Common myeloid progenitor, CD34-positive (primary cell): ENCODE data around the gene SLC6A2.

Experiments
- CTCF ChIA-PET: fragments of 350-600 bp; sonication (Branson Sonifier 250); formaldehyde crosslinking; loops from one replicate; lab custom pipeline; 2021; ENCODE audit warnings: antibody characterized with exemption; lab: Charles Lee
- POLR2A ChIA-PET: fragments of 350-600 bp; sonication (Branson Sonifier 250); formaldehyde crosslinking; loops from one replicate; lab custom pipeline; 2021; ENCODE audit warnings: antibody characterized with exemption; lab: Charles Lee
- DNase-seq, 3 donors: peaks; one replicate each; pipeline versions ENCODE4 v3.0.0 to v3.0.0-alpha.2; 2013
- H3K27ac ChIP-seq, 2 experiments: 1 replicate in 1 of 2; 2 replicates in 1 of 2; pipeline ENCODE4 v1.7.0; 2013; ENCODE audit warnings: inconsistent platforms in 2 of 2, low read length in 2 of 2, mild to moderate bottlenecking in 2 of 2, low read depth in 1 of 2, moderate library complexity in 1 of 2; ENCODE audit not compliant: severe bottlenecking in 2 of 2, insufficient read depth in 1 of 2, poor library complexity in 1 of 2
- H3K27me3 ChIP-seq, 5 experiments: replicated peaks in 2 of 5; 1 replicate in 3 of 5; 2 replicates in 2 of 5; pipeline versions ENCODE4 v1.6.1 to v1.7.0; 2013; ENCODE audit warnings: low read length in 4 of 5, mild to moderate bottlenecking in 2 of 5, moderate library complexity in 2 of 5, inconsistent platforms in 1 of 5; ENCODE audit not compliant: insufficient read depth in 5 of 5, control insufficient read depth in 4 of 5
- H3K36me3 ChIP-seq, 4 experiments: 1 replicate in 2 of 4; 2 replicates in 2 of 4; pipeline versions ENCODE4 v1.6.1 to v1.7.0; 2013; ENCODE audit warnings: low read length in 3 of 4, control low read depth in 1 of 4, mild to moderate bottlenecking in 1 of 4; ENCODE audit not compliant: control insufficient read depth in 4 of 4, insufficient read depth in 4 of 4
- H3K4me1 ChIP-seq, 4 experiments: 1 replicate in 3 of 4; 2 replicates in 1 of 4; pipeline versions ENCODE4 v1.6.1 to v1.7.1; 2013; ENCODE audit warnings: low read length in 3 of 4, mild to moderate bottlenecking in 3 of 4, control low read depth in 1 of 4, inconsistent platforms in 1 of 4, moderate library complexity in 1 of 4; ENCODE audit not compliant: control insufficient read depth in 4 of 4, insufficient read depth in 4 of 4; ENCODE audit errors: control extremely low read depth in 1 of 4
- H3K4me3 ChIP-seq, 7 experiments: 1 replicate in 4 of 7; 2 replicates in 3 of 7; pipeline versions ENCODE4 v1.5.1 to v1.7.0; 2013; ENCODE audit warnings: mild to moderate bottlenecking in 7 of 7, low read length in 6 of 7, moderate library complexity in 6 of 7, inconsistent platforms in 2 of 7, low read depth in 2 of 7, control low read depth in 1 of 7; ENCODE audit not compliant: insufficient read depth in 4 of 7, control insufficient read depth in 1 of 7; ENCODE audit errors: extremely low read depth in 1 of 7
- H3K9me3 ChIP-seq, 5 experiments: 1 replicate in 4 of 5; 2 replicates in 1 of 5; pipeline versions ENCODE4 v1.6.1 to v1.7.1; 2013; ENCODE audit warnings: low read length in 4 of 5, mild to moderate bottlenecking in 2 of 5, inconsistent platforms in 1 of 5, low read depth in 1 of 5, moderate library complexity in 1 of 5; ENCODE audit not compliant: control insufficient read depth in 4 of 5, insufficient read depth in 2 of 5; ENCODE audit errors: control extremely low read depth in 1 of 5
- WGBS: methylation state at CpG from one replicate; pipeline ENCODE4 v1.1.5; 2013; ENCODE audit not compliant: insufficient coverage; 5-methylcytosine and 5-hydroxymethylcytosine counted together

Gene SLC6A2

DNA sequence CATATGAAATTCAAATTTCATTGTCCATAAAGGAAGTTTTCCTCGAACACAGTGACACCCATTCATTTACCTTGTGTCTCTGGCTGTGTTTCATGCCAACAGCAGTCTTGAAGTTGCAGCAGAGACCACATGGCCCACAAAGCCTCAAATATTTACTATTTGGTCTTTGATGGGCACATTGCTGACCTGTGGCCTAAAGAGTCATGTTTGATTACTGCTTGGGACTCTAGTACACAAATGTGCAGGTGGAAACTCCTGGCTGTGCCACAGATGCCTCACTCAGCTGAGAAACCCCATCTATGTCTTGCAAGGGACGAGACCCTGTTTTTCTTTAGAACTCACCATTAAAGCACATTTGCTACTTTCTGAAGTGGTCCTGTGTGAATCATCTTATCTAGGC is 76.7 kb downstream of the SLC6A2 start:
- H3K27me3 ChIP-seq: peaks cover 0 to 11% (median 1%) of the 10 kb centered on the region in 5 experiments
- ChIA-PET POLR2A (no interaction called here), CTCF (no interaction called here)
- no peaks in the 10 kb centered on the region for H3K36me3 ChIP-seq
- H3K27ac ChIP-seq: no peak overlapping the region
- no peak for DNase-seq
- no peak overlapping the region for H3K4me3 ChIP-seq
- H3K4me1 ChIP-seq: no peaks in the 10 kb centered on the region
- WGBS: no CpG with 5 or more reads among the region's 2 CpGs
- no peaks in the 10 kb centered on the region for H3K9me3 ChIP-seq

DNA sequence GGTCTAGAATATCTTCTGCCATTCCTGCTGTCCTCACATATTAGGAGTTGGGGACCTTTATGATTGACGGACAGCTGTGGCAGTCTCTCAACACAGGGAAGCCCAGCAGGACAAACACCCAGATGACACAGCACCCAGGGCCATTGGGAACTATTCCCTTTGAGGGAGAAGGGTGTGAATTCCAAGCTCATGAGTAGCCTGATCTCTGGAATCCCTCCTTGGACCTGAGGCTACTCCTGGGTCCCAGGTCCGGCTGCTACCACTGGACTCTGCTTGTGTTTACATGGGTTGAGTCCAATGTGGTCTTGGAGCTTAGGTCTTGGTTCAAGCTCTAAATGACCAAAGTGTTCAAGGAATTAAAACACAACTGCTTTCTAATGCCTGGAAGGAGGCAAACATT is 78.9 kb downstream of the SLC6A2 start:
- no peak for DNase-seq
- Histone ChIP-seq H3K9me3 (no peaks in the 10 kb centered on the region), H3K27me3 (peaks cover 0 to 17% (median 10%) of the 10 kb centered on the region in 5 experiments), H3K27ac (no peak overlapping the region), H3K36me3 (no peaks in the 10 kb centered on the region), H3K4me3 (no peak overlapping the region), H3K4me1 (peaks cover 0 to 3% (median 0%) of the 10 kb centered on the region in 4 experiments)
- 80% methylated on average over 1 of the region's 2 CpGs for WGBS
- ChIA-PET CTCF (no interaction called here), POLR2A (no interaction called here)

DNA sequence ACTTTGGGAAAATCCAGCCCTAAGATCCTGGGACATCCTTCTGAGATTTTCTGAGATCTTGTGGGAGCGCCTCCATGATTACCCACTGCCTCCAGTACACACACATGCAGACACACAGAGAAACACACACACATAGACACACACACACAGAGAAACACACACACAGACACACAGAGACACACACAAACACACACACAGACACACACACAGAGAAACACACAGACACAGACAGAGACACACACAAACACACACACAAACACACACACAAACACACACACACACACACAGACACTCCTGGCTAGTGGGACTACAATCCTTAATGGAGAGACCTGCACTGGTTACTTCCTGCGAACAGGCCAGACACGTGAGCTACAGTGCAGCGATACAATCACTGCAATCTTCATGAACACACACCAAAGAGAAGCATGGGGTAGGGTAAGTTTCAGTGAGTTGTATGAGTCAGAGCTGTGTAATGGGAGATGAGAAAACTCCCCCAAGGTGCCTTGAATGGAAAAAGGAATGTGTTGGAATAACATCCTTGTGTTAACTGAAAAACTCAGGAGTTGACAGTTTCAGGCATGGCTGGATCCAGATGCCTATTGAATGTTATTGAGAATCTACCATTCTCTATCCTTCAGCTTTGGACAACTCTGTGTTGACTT is 79.5 kb downstream of the SLC6A2 start:
- CTCF ChIA-PET: no interaction called here
- no peak for DNase-seq
- Histone ChIP-seq H3K4me3 (no peak overlapping the region), H3K9me3 (no peaks in the 10 kb centered on the region), H3K27me3 (peaks cover 1 to 23% (median 11%) of the 10 kb centered on the region in 5 experiments), H3K4me1 (peaks cover 0 to 3% (median 0%) of the 10 kb centered on the region in 4 experiments), H3K27ac (no peak overlapping the region), H3K36me3 (no peaks in the 10 kb centered on the region)
- POLR2A ChIA-PET: no interaction called here
- WGBS: no CpG with 5 or more reads among the region's 4 CpGs

DNA sequence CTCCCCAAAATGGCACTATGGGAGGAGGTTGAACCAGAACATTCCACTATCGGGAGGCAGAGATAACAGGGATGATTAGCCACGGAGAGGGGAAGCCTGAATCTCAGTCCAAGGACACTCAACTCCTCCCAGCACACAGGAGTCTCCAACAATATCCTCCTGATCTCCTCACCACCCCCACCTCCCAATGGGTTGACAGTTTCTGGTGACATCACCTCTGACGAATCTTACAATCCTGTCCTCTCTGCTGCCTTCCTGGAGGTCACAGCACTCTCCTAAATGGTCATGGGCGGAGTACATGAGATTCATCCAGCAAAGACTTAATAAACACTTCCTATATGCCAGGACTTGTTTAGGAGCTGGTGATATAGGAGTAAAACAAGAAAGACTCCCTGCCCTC is 80.9 kb downstream of the SLC6A2 start:
- H3K4me3 ChIP-seq: no peak overlapping the region

DNA sequence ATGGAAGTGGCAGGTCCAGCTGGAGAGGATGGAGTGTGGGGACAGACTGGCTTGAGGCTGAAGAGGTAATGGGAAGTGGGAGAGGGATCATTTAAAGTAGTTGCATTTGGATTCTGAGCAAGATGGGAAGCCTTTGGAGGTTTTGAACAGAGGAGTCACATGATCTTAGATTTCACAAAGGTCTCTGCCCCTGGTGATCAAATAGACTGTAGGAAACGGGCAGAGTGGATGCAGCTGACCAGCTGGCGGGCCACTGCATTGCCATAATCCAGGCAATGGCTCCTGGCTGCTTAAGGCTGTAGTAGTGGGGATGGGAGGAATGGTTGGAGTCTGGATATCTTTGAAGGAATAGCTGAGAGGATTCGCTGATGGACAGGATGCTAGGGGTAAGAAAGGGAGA is 81.5 kb downstream of the SLC6A2 start:
- H3K36me3 ChIP-seq: no peaks in the 10 kb centered on the region
- WGBS: 89% methylated on average over 1 of the region's 3 CpGs
- POLR2A ChIA-PET: no interaction called here
- no peak for DNase-seq
- peaks cover 3 to 37% (median 14%) of the 10 kb centered on the region in 5 experiments for H3K27me3 ChIP-seq
- no peak overlapping the region for H3K4me3 ChIP-seq
- no peaks in the 10 kb centered on the region for H3K9me3 ChIP-seq
- H3K27ac ChIP-seq: no peak overlapping the region
- CTCF ChIA-PET: no interaction called here
- peaks cover 0 to 3% (median 0%) of the 10 kb centered on the region in 4 experiments for H3K4me1 ChIP-seq

More for the DNA sequence above, 80.9 kb downstream of the SLC6A2 start:
- DNase-seq: no peak
- ChIA-PET POLR2A (no interaction called here), CTCF (no interaction called here)
- 82% methylated on average over 3 of the region's 4 CpGs for WGBS
- H3K36me3 ChIP-seq: no peaks in the 10 kb centered on the region
- no peak overlapping the region for H3K27ac ChIP-seq
- H3K4me1 ChIP-seq: peaks cover 0 to 3% (median 0%) of the 10 kb centered on the region in 4 experiments
- H3K27me3 ChIP-seq: peaks cover 3 to 33% (median 13%) of the 10 kb centered on the region in 5 experiments
- H3K9me3 ChIP-seq: no peaks in the 10 kb centered on the region

DNA sequence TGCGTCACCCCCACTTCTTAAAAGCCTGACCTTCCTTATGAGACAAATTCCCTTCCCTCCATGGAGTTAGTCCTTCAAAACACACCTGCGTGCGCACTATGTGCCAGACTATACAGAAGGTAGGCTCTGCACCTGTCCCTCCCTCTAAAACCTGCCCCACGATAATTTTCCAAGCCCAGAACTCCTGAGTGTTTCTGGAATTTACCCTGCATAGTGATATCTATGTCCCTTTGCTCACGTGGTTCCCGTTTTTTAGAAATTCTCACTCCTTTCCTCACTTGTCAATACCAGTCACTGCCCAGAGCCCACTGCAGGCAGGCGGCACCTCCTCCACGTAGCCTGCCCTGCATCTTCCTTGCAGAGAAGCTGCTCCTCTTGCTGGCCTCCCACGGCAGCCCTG is 82.2 kb downstream of the SLC6A2 start:
- WGBS: 90% methylated on average over 9 of the region's 9 CpGs
- H3K9me3 ChIP-seq: no peaks in the 10 kb centered on the region
- POLR2A ChIA-PET: no interaction called here

DNA sequence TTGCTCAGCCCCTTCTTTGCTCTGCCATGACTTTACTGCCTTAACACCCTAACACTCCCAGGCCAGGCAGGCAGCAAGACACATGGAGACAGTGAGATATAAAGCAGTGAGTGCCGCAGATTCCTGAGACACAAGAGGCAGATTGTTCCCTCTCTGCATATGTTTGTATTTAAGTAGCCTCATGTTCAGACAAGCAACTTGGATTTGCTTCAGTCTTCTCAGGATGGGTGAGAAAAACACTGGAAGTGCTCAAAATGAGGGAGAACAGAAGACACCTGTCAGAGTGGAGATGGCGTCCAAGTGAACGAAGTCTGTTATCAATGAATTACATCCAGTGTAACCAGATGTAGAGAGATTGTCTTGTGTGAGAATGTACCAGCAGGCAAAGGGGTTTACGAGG is 90.3 kb downstream of the SLC6A2 start:
- WGBS: 94% methylated on average over 3 of the region's 4 CpGs
- Histone ChIP-seq H3K4me1 (no peaks in the 10 kb centered on the region), H3K27ac (no peak overlapping the region), H3K9me3 (no peaks in the 10 kb centered on the region), H3K4me3 (no peak overlapping the region), H3K27me3 (peaks cover 2 to 29% (median 3%) of the 10 kb centered on the region in 5 experiments), H3K36me3 (no peaks in the 10 kb centered on the region)
- POLR2A ChIA-PET: no interaction called here
- CTCF ChIA-PET: no interaction called here
- no peak for DNase-seq

More for the DNA sequence above, 82.2 kb downstream of the SLC6A2 start:
- CTCF ChIA-PET: no interaction called here
- Histone ChIP-seq H3K27me3 (peaks cover 3 to 37% (median 13%) of the 10 kb centered on the region in 5 experiments), H3K27ac (no peak overlapping the region), H3K4me3 (no peak overlapping the region), H3K4me1 (peaks cover 0 to 3% (median 0%) of the 10 kb centered on the region in 4 experiments), H3K36me3 (no peaks in the 10 kb centered on the region)
- DNase-seq: no peak
